ENCODE measurements around the gene ELK4.
A peak's percentile ranks its signal among the peaks of the same experiment; 100 is the strongest.

Gene ELK4

DNA sequence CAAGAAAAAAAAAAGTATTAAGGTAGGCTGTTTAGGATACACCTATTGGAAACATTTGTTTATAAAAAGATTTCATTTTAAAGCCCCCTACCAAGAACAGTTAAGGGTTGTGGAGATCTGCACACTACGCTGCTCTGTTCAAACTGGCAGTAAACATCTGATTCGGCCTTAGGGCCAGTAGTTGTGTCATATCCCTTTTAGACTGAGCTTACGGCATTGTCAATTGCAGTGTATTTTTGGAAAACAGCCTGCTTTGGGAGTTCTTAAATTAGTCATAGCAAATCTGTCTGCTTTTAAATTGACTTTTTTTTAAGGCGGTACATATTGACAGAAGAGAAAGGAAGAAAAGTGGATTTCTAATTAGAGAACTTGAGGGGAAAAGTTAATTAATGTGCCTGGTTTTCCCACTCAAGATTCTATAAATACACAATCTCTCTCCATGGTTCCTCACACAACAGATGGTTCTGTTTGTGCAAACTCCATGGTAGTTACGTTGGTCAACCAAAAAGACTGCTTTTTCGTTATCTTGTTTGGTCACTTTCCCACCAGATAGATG lies 1.7 kb upstream of the ELK4 start:
- TF ChIP-seq, protein P1, sequence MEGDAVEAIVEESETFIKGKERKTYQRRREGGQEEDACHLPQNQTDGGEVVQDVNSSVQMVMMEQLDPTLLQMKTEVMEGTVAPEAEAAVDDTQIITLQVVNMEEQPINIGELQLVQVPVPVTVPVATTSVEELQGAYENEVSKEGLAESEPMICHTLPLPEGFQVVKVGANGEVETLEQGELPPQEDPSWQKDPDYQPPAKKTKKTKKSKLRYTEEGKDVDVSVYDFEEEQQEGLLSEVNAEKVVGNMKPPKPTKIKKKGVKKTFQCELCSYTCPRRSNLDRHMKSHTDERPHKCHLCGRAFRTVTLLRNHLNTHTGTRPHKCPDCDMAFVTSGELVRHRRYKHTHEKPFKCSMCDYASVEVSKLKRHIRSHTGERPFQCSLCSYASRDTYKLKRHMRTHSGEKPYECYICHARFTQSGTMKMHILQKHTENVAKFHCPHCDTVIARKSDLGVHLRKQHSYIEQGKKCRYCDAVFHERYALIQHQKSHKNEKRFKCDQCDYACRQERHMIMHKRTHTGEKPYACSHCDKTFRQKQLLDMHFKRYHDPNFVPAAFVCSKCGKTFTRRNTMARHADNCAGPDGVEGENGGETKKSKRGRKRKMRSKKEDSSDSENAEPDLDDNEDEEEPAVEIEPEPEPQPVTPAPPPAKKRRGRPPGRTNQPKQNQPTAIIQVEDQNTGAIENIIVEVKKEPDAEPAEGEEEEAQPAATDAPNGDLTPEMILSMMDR (IDR thresholded peaks at IDR 0.05; ENCODE audit: low read depth, low read length) = no peak
- H3K4me3 ChIP-seq (ENCODE audit: low read depth, low read length) = no peak overlapping the region

DNA sequence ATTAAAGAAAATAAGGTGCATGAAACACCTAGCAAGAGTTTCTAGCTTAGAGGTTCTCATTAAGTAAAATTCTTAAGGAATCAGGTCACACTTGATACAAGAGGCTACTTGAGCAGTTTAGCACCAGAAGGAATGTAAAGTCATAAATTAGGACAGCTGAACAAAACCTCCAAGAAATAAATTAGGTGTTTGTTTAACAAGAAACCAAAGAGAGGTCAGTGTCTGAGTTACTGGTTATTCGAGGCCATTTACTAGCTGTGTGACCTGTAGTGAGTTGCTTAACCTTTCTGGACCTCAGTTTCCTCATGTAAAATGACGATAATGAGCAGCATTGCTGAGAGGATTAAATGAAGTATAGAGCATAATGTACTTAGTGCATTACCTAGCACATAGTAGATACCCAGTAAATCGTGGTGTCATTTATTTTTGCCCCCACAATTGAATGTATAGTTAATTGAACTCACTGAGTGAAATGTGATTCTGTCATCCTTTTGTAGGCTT lies 908 bp upstream of the ELK4 start:
- TF ChIP-seq, protein P1 (IDR thresholded peaks at IDR 0.05; ENCODE audit: low read depth, low read length) = no peak
- peak overlapping the region; percentile 70 for H3K4me3 ChIP-seq (ENCODE audit: low read depth, low read length)

DNA sequence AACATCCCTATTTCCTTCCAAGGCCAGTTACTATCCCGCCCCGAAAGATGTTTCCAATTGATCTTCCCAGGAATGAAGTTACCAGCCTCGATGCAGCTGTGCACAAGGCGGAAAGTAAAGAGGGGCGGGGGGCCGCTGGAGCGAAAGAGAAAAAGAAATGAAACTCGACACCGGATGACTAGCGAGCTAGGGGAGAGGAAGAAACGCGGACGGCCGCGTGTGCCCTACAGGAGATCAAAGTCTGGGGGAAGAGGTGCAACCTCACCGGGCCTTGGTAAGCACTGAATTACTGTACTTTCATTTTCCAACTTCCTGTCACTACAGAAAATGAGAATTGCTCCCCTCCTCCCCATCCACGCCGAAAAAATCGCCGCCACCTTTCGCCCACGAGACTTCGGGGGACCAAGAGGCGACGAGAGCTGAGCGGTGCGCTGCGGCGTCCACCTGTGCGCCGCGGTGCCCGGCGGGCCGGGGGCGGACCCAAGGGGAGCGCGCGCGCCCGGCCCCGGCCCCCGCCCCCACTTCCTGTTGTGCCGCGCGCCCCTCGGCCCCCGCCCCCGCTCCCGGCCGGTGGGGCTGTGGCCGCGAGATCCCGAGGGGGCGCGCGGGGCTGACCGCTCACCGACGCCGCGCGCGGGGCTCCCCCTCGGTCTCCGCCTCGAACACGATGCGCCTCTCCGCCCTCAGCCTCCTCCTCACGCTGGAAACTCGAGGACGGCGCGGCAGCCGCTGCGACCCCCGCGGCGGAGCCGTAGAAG lies 622 bp downstream of the ELK4 start:
- TF ChIP-seq, protein P1 (IDR thresholded peaks at IDR 0.05; ENCODE audit: low read depth, low read length) = no peak
- H3K4me3 ChIP-seq (ENCODE audit: low read depth, low read length) = peak overlapping the region; percentile 70

DNA sequence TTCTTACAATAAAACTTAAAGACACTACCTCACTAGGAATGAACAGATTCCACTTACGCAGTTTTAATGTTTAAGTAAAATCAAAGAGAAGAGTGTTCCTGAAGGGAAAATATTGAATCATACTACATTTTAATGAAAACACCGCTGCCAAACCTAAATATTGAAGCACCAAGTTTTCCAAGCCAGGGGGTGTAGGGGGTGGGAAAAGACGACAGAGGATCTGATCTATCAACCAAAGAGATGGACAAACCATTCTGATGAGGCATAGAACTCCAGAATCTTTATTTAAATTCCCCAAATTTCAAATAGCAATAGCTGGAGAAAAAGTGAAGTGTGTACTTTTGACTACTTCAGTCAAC lies 1.2 kb downstream of the ELK4 start:
- H3K4me3 ChIP-seq (ENCODE audit: low read depth, low read length) = peak overlapping the region; percentile 70
- TF ChIP-seq, protein P1 (IDR thresholded peaks at IDR 0.05; ENCODE audit: low read depth, low read length) = no peak

DNA sequence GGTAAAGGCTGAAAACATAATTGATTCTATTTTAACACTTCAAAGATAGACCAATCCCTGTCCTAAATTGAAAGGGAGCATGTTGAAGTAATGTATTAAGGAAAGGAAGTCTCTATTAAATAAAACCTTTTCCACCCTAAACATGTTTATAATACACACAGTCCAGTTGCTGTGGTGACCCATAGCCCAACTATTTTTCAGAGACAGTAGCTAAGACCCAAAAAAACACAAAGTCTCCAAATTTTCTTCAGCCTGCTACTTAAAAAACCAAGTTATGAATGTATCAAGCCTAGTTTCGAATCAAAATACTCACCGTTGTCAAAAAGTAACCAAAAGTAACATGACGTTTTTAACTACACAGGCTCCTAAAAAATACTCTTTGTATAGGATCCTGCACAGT lies 1.6 kb downstream of the ELK4 start:
- TF ChIP-seq, protein P1 (IDR thresholded peaks at IDR 0.05; ENCODE audit: low read depth, low read length) = no peak
- H3K4me3 ChIP-seq (ENCODE audit: low read depth, low read length) = peak overlapping the region; percentile 70

DNA sequence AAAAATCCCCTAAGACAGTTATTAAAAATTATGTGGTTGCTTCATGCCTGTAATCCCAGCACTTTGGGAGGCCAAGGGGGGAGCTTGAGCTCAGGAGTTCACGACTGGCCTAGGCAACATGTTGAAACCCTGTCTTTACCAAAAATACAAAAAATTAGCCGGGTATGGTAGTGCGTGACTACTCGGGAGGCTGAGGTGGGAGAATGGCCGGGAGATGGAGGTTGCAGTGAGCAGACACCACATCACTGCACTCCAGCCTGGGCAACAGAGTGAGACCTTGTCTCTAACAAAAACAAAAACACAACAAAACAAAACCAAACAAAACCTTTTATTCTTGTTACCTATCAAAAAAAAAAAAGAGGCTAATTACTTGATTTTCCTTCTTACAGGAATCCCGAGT lies 2.1 kb downstream of the ELK4 start:
- TF ChIP-seq, protein P1 (IDR thresholded peaks at IDR 0.05; ENCODE audit: low read depth, low read length) = no peak
- H3K4me3 ChIP-seq (ENCODE audit: low read depth, low read length) = peak overlapping the region; percentile 70

DNA sequence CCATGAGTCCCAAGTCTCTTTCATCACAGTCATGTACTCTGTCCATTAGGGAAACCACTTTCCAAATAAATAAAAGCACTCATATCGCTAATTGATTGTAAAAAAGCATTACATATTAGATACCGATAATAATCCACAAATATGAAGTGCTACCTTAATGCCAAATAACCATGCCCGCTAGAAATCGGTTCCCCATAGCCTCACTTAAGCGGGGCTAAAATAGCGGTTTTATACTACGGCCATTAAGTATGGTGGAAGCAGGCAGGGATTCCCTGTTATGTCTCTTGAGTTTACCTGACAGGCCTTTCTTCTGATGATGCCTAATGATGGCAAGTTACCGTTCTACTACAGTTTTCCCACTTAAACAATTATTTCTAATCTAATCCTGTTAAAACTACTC lies 3.9 kb downstream of the ELK4 start:
- TF ChIP-seq, protein P1 (IDR thresholded peaks at IDR 0.05; ENCODE audit: low read depth, low read length) = no peak
- no peak overlapping the region for H3K4me3 ChIP-seq (ENCODE audit: low read depth, low read length)

Data from WI38 (cell line).